HG03196 (cell line): ENCODE data around the gene PAN2.
"Not testable (repeated sequence)": the region's sequence is repeated elsewhere in the genome, so short reads cannot be mapped to it uniquely, and the experiment has no call there.

Experiments used
- ATAC-seq: cut with Tn5 transposase; IDR thresholded peaks from one replicate; pipeline ENCODE4 v1.9.1; 2021; ENCODE audit not compliant: unreplicated experiment

Gene PAN2

GRCh38 chr12:56308714-56309113 lies 25.1 kb downstream of the PAN2 start:
- ATAC-seq: no peak

DNA sequence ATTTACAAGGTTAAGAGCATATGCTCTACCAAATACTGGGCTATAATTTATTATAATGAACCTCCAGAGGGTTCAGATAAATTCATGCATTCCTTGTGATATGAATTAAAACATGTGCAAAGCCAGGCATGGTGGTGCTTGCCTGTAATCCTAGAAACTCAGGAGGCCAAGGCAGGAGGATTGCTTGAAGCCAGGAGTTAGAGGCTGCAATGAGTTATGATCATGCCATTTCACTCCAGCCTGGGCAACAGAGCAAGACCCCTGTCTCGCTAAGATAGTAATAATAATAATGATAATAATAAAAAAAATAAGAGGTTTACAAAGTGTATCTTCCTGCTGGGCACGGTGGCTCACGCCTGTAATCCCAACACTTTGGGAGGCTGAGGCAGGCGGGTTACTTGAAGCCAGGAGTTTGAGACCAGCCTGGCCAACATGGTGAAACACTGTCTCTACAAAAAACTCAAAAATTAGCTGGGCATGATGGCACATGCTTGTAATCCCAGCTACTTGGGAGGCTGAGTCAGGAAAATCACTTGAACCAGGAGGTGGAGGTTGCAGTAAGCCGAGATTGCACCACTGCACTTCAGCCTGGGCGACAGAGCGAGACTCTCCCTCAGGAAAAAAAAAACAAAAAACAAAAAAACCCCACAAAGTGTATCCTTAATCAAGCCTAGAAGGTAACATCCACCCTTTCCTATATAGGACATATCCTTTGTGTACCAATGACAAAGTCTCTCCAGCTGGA lies 26.4 kb downstream of the PAN2 start:
- no peak for ATAC-seq

DNA sequence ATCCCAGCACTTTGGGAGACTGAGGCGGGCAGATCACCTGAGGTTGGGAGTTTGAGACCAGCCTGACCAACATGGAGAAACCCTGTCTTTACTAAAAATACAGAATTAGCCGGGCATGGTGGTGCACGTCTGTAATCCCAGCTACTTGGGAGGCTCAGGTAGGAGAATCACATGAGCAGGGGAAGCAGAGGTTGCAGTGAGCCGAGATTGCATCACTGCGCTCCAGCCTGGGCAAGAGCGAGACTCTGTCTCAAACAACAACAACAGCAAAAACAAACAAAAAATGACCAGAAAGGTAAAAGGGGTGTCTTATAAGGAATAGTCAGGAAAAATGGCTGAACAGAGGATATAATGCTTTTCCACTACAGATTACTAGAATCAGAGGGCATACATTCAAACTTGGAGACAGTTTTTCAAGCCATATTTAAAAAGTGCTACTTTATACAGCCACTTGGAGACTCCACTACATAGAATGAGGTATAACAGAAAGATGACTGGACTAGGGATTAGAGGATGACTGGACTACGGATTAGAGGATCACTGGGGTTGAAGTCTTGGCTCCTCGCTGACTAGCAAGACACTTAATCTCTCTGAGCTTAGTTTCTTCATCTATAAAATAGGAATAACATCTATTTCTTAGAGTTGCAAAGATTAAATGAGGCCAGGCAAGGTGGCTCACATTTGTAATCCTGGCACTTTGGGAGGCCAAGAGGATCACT lies 28.8 kb downstream of the PAN2 start:
- no peak for ATAC-seq

DNA sequence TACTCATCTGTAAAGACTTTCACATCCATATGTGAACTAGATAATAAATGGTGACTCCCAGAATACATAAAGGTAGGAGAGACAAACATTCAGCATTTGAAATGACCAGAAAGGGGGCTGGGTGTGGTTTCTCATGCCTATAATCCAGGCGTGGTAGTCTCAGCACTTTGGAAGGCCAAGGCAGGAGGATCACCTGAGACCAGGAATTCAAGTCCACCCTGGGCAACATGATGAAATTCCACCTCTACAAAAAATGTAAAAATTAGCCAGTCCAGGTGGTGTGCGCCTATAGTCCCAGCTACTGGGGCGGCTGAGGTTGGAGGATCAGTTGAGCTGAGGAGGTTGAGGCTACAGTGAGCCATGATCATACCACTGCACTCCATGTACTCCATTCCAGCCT lies 29.5 kb downstream of the PAN2 start:
- ATAC-seq: no peak

DNA sequence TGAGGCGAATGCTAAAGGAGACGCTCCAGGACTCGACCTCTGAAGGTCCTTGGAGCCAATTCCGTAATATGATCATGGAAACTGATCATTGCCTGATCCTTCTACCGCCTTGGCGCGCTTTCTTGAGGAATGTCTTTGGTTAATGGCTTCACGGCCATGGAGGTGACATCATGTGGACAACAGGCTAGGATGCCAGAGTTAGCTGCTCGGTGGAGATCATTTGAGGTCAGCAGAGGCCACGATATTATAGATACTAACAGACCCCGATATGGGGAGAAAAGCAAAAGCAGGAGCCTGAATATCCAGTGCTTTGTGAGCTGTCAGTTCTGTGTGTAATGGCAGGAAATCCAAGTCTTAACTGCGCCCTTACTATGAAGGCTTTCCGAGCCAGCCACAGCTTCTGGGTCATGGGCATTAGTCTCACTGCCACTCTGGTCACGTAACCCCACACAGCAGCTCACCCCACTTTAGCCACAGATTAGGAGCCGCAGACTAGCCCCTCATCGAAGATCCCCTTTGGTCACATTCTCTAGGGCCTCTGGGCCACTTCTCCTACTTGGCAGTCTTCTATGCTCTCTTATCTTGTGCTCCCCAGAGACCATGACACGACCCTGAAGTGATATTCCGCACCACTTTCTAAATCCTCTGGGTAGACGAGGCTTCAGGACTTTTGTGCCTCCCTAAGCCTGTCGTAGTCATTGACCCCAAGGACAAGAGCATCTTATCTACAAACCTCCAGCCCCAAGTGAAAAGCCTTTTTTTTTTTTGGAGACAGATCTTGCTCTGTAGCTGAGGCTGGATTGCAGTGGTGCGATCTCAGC lies 32.9 kb downstream of the PAN2 start:
- ATAC-seq: no peak

DNA sequence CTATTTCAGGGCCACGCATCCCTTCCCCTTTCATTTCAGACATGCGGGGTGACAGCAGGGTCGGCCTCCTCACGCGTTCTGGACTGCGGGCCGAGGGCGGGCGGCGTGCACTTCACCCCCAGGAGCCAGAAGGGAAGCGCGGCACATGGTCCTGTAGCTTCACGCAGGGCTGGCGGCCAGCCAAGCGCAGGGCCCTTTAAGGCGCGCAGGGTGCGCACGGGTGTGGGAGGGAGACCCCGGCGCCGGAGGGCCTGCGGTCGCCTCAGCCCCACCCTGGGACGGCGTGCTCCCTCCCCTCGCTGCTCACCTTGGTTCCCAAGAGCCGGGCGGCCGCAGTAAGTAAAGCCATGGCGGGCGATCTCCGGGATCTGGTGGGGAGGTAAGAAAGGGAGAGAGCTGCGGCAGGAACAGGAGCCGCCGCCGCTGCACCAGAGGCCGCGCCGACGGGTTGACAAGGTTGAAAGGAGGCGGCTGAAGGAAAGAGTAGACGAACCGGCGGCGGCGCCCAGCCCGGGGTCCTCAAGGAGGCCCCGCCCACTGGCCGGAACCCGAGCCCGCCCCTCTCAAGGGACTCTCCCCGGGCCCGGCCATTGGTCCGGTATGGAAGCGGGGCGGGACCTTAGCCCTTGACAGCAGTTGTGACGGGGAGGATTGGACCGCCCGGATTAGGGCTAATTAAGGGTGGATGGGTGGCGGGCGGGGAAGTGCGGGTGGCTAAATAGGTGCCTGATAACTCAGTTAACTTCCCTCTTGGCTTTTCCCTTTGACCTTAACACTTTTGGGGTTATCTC lies 33.8 kb downstream of the PAN2 start, which contains the start of gene CS:
TSS of gene CS (minus strand) at position 478 of the 791 bp plus-strand sequence. CDS start at position 349, 129 bp downstream.
- peak; percentile 89 for ATAC-seq

DNA sequence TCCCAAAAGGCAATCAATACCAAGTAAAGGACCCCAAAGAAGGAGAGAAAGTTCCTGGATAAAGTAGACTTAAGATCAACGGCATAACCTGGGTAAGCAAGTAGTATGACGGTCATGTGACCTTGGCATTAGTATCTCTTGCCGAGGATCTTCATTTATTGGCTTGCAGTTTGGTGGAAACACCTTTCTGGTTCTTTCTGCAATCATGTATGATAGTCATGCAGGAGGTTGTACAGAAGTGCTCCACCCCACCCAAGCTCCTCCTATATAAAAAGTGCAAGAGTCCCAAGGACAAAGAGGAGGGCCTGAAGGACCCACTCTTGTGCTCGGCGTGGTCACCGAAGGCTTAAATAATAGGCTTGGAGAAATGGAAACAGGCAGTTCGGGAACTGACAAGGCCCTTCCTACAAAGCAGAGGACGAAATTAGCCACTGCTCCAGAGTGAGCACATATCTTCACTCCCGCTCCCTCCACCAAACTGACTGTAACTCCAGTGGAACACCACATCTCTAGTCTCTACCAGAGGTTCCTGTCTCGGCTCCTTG lies 34.4 kb downstream of the PAN2 start:
- ATAC-seq: no peak

- ATAC-seq: no peak
These were observed 35.0 kb downstream of the PAN2 start for GRCh38 chr12:56298828-56299227.

DNA sequence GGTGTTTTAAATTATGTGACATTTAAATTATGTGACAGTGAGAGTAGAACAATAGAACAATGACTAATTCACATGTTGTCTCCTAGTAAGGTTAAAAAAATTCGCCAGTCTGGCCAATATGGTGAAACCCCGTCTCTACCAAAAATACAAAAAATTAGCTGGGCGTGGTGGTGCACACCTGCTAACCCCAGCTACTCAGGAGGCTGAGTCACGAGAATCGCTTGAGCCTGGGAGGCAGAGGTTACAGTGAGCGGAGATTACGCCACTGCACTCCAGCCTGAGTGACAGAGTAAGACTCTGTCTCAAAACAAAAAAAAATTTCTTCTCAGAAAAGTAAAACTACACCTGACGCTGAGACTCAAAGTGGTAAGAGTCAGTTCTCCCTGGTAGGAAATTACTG lies 36.4 kb downstream of the PAN2 start:
- ATAC-seq: no peak

DNA sequence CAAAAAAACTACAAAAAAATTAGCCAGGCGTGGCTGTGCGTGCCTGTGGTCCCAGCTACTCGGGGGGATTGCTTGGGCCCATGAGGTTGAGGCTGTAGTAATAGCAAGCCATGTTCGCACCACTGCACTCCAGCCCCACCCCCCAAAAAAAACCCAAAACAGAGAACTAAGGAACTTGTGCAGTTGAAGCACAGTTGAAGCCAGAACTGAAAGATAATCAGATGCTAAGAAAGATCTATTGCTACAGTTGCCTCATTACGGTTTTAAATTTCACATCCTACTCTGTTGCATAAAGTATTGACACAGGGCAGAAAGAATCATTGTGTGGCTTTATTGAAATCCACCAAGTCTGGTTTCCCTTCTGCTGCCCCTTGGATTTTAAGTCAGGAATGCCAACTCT lies 37.5 kb downstream of the PAN2 start:
- no peak for ATAC-seq

DNA sequence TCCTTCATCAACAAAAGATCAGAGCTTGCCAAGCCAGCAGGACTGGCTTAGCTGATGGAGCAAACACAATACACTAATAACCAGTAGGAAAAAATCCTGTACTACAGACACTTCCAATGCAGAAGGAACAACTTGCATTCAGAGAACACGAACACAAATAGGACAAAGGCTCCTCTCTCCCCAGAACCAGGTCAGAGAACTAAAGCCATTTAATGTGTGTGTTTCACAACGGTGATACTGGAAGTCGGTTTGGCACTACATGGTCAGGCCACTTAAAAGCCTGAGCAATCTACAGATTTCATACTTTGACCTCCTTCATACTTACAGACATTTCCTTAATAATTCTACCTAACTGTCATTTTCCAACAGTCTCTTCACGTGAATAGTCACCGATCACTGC lies 40.0 kb downstream of the PAN2 start:
- ATAC-seq: no peak

DNA sequence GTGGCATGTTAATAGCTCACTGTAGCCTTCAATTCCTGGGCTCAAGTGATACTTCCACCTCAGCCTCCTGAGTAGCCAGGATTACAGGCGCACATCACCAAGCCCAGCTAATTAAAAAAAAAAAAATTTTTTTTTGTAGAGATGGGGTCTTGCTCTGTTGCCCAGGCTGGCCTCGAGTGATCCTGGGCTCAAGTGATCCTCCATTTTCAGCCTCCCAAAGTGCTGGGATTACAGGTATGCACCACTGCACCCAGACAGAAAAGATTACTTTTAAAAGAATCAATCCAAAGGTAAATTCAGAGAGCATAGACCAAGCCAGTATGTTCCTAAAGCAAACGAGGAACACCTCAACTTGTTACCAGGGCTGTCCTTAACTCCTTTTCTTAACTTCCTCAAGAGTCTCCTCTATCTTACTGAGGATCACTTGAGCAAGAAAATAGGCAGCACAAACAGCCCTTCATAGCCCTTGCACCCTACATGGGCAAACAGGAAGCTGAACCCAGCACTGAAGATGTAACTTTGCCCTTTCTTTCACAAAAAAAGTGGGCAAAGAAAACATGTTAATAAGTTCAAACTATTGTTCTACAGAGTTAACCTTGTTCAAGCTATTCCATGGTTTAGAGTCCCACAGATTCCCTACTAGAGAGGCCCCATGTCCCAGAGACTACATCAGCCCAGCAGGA lies 45.0 kb downstream of the PAN2 start:
- no peak for ATAC-seq

- ATAC-seq: no peak
These were observed 47.6 kb downstream of the PAN2 start for GRCh38 chr12:56286044-56286830.

DNA sequence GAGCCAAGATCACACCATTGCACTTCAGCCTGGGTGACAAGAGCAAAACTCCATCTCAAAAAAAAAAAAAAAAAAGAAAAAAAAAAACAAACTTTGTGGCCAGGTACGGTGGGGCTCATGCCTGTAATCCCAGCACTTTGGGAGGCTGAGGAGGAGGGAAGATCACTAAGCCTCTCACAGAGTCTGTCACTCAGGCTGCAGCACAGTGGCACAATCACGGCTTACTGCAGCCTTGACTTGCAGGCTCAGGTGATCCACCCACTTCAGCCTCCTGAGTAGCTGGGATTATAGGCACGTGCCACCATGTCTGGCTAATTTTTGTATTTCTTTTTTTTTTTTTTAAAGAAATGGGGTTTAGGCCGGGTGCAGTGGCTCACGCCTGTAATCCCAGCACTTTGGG lies 49.5 kb downstream of the PAN2 start:
- ATAC-seq: not testable (repeated sequence)

GRCh38 chr12:56282579-56282978 lies 51.2 kb downstream of the PAN2 start:
- ATAC-seq: no peak

GRCh38 chr12:56282030-56282429 lies 51.8 kb downstream of the PAN2 start:
- no peak for ATAC-seq

DNA sequence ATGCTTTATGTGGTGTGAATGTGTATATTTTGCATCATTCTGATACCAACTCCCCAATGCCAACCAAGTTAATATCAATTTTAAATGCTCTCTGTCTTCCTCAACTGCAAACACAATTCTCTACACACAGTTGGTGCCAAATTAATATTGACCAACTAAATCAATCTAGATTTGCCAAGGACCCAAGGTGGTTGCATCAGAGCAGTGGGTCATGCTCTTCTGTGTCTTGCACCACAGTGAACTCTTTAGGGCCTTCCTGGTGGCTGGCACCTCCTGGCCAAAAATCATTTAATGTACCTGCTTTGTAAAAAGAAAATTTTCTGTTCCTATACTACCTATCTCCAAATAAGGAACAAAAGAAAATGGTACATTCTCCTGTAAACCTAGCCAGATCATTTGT lies 53.0 kb downstream of the PAN2 start:
- no peak for ATAC-seq

- no peak for ATAC-seq
These were observed 54.9 kb downstream of the PAN2 start for GRCh38 chr12:56278905-56279304.

DNA sequence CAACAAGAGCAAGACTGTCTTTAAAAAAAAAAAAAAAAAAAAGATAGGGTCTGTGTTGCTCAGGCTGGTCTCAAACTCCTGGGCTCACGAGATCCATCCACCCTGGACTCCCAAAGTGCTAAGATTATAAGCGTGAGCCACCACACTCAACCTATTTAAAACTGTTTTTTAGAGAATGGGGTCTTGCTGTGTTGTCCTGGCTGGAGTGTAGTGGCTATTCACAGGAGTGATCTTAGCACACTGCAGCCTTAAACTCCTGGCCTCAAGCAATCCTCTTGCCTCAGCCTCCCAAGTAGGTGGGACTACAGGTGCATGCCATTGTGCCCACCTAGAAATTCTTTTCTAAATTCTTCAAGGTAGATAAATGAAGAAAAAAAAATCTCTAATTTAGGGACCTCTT lies 59.5 kb downstream of the PAN2 start:
- no peak for ATAC-seq
